GM19397 (cell line): Measurements from ENCODE around the gene GOPC.

Source experiments
- ATAC-seq: cut with Tn5 transposase; IDR thresholded peaks from one replicate; pipeline ENCODE4 v1.9.1; 2021; ENCODE audit warnings: mild to moderate bottlenecking, moderate library complexity; ENCODE audit not compliant: unreplicated experiment

The GOPC gene

DNA sequence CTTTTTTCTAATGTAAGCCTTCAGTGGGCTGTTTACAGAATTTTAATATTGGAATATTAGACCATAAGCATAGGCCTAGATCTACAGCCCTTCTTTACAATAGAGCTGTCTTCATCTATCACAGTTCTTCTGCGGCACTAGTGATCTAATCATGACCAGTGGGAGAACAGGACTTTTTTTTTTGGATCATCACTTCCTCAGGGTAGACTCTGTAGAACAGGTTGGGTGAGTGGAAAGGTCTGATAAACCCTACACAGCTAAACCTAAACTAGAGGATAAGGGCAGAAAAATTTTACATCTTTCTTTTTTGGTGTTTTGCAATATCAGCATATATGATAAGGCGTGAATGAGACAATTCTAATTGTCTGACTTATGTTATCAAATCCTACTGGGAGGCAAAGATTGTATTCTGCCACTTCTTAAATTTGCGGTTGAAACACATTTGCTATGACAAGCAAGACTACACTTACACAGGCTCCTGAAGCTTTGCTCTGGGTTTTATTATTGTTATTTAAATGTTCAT is 52.2 kb downstream of the GOPC start:
- no peak for ATAC-seq

DNA sequence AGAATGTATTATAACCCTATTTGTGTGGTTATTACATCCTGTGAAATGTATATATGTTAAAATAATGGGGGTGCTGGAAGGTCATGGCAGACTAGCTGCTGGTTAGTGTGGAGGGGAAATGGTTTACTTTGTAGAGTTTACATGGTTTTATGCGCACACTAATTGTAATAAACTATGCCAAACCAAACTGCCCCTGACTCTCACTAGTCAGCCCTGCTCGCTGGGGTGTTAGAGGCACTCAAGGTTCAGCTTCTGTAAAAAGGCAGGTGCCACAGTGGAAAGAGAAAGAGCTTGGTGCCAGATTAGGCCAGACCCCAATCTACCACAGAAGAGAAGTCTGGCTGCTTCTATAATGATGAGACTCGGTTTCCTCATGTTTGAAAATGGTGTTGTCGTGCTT is 52.7 kb downstream of the GOPC start:
- ATAC-seq = no peak

DNA sequence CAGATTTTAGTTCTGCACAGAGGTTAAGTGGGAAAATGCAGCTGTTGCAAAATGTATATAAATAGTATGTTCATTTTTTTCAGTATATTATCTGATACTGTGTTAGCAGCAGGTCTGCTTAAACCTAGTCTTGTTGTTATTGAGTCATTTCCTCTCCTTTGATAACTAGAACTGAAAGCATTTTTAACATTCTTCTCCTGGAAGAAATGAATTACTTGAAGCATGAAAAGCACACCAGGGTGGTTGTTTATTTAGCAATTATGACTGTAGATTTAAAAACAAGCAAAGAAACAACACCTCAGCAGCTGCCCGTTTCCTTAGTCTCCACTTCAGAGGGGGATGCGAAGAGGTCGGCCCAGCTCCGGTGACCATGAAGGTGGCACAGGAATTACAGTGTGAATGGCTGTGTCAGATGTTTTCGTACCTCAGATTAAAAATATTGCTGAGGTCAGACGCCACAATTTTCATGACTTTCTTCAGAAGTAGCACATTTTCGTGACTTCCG is 53.5 kb downstream of the GOPC start:
- ATAC-seq = no peak

DNA sequence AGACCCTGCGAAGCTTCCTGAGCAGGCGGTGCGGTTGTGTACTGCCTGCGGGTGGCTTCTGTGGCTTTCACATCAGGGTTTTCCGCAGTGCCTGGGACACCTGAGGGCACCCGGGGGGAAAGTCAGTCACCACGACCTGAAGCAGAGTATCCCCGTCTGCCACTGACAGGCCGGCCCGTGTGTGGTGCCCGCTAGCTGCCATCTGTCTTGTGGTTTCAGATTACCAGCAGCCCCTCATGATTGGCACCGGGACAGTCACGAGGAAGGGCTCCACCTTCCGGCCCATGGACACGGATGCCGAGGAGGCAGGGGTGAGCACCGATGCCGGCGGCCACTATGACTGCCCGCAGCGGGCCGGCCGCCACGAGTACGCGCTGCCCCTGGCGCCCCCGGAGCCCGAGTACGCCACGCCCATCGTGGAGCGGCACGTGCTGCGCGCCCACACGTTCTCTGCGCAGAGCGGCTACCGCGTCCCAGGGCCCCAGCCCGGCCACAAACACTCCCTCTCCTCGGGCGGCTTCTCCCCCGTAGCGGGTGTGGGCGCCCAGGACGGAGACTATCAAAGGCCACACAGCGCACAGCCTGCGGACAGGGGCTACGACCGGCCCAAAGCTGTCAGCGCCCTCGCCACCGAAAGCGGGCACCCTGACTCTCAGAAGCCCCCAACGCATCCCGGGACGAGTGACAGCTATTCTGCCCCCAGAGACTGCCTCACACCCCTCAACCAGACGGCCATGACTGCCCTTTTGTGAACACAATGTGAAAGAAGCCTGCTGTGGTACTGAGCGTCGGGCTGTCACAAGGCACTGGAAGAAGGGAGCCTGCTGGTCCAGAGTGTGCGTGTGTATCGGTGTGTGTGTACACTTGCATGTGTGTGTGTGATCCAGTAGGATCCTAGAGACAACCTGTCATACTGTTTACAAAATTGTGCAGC is 54.4 kb downstream of the GOPC start:
- ATAC-seq = peak; percentile 58

DNA sequence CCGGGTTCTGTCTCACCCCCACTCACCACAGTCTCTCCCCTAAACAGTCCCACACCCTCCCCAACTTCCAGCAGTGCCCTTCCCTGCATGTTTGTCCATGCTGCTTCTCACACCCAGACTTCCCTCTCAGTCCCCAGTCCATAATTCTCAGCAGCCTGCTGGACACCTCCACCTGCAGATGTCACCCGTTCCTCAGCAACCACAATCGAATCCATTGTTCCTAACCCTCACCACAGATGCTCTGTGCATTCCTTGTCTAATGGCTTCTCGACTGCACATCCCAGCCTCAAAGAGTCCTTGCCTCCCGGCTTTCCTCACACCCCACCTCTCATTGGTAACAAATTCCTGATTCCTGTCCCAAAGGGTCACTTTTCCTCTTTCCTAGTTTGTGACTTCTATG is 55.6 kb downstream of the GOPC start:
- ATAC-seq = no peak

DNA sequence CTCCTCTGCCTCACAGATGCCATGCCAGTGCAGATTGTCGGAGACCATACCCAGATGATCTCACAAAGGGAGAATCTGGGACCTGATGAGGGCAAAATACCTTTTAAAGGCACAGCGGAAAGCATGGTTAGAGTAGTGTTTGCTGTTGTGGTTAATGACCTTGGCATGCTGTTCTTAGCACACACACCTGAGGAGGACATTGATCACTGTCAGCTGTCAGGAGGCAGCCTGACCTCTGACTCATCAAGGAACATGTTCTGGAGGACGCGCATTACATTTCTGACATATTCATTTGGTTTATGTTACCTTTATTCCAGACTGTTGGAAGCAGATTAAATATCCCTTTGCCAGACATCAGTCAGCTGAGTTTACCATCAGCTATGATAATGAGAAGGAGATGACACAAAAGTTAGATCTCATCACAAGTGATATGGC is 57.1 kb downstream of the GOPC start:
- ATAC-seq = no peak

DNA sequence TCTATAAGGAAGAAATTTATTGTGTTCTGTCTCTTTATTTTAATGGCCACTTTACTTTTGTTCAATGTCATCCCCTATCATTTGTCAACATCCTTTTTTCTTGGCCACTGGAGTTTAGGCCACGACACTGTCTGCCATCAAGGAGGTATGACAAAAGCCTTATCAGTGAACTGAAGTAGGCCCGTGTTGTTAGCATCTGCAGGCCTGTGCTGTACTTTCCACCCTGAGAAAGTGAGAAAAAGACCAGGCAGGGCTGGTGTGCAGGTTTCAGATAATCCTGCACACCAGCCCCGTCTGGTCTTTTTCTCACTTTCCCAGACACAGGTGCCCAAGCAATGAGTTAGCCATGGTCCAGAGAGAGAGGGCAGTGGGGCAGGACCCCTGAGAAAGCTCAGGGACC is 57.6 kb downstream of the GOPC start:
- ATAC-seq = no peak

DNA sequence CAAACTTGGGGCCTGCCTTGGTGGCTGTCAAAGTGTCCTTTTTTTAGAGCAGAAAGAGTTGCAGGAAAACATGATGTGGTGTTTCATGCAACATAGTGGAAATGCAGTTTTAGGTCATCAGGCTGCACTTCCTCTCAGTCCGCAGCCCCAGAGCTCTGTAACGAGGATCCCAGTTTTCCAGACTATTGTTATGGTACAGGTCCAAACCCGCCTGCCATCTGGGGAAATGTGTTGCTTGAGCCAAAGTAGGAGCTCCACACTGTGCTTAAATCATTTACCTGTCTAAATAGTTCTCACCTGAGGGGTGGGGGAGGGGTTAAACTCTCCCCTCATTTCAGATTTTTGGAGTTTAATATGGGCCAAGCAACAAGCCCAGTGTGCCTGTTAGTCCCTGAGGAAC is 59.8 kb downstream of the GOPC start:
- ATAC-seq = no peak

DNA sequence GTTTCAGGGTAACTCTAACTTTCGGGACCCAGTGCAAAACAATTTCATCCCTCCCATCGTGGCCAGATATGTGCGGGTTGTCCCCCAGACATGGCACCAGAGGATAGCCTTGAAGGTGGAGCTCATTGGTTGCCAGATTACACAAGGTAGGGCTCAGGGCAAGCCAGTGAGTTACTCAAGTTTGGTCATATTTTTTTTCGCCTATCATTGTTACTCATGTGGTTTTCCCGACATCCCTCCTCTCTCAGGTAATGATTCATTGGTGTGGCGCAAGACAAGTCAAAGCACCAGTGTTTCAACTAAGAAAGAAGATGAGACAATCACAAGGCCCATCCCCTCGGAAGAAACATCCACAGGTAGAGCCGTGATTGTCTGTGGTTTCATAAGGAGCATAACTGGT is 61.6 kb downstream of the GOPC start:
- no peak for ATAC-seq

DNA sequence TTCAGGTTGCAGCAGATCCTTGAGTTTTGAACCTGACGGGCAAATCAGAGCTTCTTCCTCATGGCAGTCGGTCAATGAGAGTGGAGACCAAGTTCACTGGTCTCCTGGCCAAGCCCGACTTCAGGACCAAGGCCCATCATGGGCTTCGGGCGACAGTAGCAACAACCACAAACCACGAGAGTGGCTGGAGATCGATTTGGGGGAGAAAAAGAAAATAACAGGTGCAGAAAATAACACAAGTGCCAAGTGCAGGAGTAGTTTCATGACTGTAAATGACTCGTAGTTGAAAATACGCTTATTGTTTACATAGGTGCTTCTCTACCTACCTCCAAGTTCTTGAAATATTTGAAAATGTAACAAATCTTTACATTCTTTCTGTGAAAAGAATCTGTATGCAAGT is 63.7 kb downstream of the GOPC start:
- no peak for ATAC-seq

DNA sequence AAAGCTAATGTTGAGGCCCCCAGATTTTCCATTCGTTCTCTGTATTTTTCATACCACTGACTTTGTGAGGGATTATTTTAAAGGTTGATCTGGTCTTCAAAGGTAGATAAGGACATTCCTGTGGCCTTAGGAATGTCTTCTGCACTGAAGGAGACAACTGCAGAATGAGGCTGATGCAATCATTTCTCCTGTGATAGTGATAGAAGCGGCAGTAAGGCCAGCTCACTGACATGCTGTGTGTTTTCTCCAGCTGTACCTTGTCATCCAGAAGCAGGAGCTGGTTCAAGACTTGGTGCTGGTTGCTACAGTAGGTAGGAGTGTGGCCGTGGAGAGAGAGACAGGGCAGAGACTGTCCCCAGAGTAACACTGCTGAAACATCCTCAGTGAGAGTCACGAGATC is 66.0 kb downstream of the GOPC start:
- ATAC-seq = no peak

DNA sequence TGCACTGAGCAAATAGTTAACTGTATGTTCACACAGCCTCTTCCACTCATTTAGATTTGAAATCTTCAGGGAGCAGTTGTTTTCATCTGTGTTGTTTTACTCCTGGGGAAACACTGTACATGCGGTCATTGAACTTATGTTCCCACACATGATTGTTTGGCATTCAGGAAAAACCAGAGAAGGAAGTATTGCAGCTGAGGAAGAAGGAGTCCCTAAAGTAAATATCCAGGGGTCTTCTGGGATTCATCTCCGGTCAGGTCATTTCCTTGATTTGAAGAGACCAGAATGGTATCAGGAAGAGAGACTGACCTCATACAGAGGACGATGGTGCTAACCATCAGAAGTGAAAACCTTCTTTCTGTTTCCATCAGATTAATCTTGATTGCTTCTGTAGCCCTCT is 67.3 kb downstream of the GOPC start:
- no peak for ATAC-seq

DNA sequence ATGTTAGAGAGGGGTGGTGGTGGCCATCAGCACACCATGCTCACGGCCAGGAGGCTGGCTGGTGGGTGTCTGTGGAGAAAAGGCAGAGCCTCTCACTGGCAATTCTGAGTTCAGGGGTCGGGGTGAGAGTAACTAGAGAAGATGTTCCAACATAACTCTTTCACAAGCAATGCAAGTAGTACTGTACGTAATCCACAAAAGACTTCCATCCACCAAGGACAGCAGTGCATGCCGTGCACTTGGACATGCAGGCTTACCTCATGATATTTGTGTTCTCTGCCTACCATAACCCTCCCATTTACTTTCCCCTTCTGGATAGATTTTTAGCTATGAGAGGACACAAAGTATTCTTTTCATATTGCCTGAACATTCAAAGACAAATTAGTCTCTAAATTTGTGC is 68.5 kb downstream of the GOPC start:
- no peak for ATAC-seq

DNA sequence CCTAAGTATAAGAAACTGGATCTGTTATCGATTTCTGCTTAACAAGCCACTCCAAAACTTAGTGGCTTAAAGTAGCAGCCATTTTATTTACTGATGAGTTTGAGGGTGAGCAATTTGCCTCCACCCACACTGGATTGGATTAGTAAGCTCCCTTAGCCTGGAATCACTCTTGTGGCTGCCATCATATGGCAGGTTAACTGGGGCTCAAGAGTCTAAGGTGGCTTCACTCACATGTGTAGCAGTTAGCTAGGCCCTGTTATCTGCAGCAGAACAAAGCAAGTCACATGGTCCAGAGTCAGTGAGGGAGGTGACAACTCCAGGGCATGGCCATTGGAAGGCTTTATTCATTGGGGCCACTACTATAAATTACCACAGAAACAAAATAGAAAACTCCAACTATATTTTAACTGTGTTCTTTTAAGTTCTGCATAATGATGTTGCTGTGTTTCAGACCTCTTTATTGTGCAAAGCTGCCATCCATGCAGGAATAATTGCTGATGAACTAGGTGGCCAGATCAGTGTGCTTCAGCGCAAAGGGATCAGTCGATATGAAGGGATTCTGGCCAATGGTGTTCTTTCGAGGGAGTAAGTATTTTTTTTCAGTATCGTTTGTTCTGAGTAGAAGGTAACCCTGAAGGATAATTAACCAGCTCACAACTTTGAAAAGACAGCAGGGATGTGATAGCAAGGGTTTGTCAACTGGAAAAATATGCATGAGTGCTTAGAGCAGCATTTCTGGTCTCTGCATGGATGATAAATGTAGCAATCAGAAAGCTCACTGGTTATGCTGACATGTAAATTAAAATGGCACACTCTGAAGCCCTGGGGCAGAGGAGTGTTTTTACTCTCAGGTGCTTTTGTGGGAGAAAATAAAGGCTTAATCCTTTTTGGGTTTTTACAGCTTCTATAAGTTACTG is 70.2 kb downstream of the GOPC start:
- no peak for ATAC-seq

DNA sequence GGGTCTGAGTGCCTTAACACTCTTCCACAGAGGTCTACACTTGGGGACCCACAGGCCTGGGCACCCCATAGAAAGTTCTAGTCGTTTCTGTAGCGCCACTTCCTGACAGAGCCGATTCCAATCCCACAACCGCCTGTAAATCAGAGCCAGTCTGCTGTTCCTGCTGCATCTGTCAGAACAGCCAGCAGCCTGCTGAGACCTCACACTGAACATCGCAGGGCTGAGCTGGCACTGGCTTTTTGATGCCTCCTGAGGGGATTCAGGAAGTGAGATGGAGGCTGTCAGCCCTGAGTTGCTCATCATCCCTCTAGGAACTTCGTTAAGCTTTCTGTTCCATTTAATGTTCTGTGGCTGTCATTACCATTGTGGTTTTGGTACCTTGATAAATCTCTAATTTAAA is 71.0 kb downstream of the GOPC start:
- no peak for ATAC-seq

DNA sequence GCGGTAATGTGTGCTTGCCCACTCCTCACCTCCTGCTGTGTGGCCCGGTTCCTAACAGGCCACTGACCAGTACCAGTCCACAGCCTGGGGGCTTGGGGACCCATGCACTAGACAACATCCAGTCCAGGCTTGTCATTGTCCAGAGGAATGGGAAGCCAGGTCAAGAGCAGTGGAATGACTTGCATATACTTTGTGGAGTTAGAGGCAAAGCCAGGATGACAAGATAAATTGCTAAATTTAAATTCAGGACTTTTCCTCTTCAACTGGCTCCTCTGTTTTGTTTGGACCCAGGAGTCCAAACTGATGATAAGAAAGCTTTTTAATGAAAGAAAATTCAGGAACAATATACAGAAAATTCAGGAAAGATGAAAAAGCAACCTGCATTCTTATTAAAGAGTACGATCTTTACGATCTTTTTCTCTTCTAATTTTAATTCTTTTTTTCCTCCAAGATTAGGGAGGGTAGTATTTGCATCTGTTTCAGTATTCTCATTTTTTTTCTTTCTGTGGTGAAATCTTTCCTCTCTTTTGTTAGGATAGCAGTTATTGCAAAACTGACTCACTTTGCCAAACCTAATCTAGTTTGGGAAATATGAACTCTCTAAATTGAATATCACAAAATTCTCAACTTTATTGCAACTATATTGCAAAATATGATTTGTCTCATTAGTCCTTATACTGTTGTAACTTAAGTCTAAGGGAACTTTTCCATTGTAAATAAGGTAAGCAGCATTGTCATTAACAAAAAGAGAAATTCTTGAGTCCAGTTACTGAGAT is 71.7 kb downstream of the GOPC start:
- ATAC-seq = no peak

DNA sequence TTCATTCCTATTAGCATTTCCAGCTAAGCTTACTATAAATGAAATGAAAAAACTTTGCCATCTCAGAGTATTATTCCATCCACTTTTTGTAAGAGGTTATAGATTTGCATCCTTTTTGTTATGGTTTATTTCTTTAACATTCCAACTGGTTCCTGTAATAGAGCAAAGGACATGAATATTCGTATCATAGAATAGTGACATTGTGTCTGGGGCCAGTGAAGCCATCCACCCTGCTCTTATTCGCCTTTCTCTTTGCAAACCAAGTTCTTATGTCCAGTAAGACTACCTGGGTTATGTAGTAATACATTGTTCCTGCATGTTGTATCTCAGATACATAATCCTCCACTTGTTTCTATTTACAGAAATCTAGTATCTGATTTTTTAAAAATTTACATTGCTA is 76.7 kb downstream of the GOPC start:
- no peak for ATAC-seq

DNA sequence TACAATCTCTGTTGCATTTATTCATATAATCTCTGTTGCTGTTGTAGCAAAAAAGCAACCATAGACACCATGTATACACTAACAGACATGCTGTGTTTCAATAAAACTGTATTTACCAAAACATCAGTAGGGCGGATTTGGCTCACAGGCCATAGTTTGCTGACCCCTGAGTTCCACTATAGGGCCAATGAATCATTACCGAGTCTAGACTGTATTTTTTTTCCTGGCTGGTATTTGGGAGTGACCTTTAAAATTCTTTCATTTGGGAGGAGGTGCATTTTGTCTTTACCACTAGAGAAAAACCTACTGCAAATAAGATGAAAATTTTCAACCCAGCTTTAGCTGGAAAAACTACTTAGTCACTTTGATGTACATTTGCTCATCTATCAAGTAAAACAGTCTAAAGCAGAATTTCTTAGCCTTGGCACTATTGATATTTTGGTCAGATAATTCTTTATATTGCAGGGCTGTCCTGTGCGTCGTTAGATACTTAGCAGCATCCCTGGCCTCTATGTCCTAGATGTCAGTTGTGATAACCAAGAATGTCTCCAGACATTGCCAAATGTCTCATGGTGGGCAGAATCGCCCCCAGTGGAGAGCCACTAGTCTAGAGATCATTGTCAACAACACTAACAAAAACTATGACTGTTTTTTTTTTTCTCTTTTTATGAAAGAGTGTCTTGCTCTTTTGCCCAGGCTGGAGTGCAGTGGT is 80.4 kb downstream of the GOPC start:
- no peak for ATAC-seq

DNA sequence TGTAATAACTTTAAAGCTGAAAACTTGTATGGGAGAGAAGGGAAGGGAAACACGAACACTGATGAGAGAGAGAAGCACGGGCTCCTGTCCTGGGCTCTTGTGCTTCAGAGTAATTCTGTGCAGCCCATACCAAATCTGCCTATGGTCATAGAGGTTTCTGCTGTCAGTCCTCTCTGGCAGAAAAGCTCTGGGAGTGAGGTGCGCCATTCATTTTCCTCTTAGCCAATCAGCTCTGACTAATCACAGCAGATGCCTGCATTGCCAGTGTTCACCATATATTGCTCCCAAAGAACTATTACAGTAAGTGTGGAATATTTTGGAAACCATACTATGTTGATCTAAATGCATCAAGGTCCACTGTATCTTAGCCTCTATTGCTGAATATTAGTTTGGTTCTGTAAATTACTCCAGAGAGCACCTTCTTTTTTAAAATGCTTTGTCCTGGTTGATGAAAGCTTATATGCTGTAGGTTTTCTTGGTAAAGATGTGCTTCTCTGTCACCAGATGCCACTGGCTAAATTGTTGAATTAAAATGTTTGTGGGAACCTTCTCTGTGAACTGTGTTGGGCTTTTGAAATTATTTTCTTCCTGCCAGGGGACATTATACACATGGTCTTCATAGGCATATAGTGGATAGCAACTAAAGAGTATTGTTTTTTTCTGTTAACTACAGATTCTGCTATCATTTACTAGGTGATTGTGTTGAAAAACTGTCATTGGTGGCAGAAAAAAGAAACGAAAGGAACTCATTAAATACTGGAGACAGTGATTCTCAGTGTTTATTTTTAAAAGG is 81.5 kb downstream of the GOPC start:
- no peak for ATAC-seq
